Endothelial cell of umbilical vein (primary cell): ENCODE data around the gene GTF2H2C. TPM values are rescaled to one million over a fixed set of nuclear protein-coding genes. Genes with fewer than 3 reads are reported as not detected.
"Not testable (repeated sequence)": the region's sequence is repeated elsewhere in the genome, so short reads cannot be mapped to it uniquely, and the experiment has no call there.

Source experiments
- BruUV-seq: library from RNA; stranded (reverse); fragments of 400-500 nt; replicated peaks from 2 replicates; lab custom pipeline; 2021; lab: Mats Ljungman, UMichigan
- CTCF ChIA-PET: fragments of 300-600, 350-600 bp; sonication (Branson Sonifier 250); formaldehyde crosslinking; loops from one replicate; lab custom pipeline; 2021; ENCODE audit warnings: antibody characterized with exemption, inconsistent platforms; lab: Charles Lee
- POLR2A ChIA-PET: fragments of 300-600, 350-600 bp; sonication (Branson Sonifier 250); formaldehyde crosslinking; loops from one replicate; lab custom pipeline; 2021; ENCODE audit warnings: antibody characterized with exemption, inconsistent platforms; lab: Charles Lee
- DNase-seq: peaks from one replicate; pipeline ENCODE4 v3.0.0-alpha.2; 2011; ENCODE audit warnings: low read depth, low spot score
- FAIRE-seq: peaks from 2 replicates; lab custom pipeline; 2011; peaks lifted over from hg19 to GRCh38; lab: Jason Lieb, UNC
- H2AFZ ChIP-seq: 2 replicates; pipeline ENCODE4 v1.6.0; 2012; ENCODE audit warnings: low read depth, low read length, control low read depth, inconsistent platforms
- H3K27ac ChIP-seq: 2 replicates; pipeline ENCODE4 v1.5.1; 2011; ENCODE audit warnings: low read depth, mild to moderate bottlenecking, control low read depth, low read length, moderate library complexity; ENCODE audit not compliant: insufficient read depth
- H3K27me3 ChIP-seq, 2 experiments: 2 replicates each; pipeline versions ENCODE4 v1.6.0 to v1.6.1; 2011; ENCODE audit warnings: low read length in 2 of 2, mixed read lengths in 1 of 2; ENCODE audit not compliant: control insufficient read depth in 2 of 2, insufficient read depth in 2 of 2
- H3K36me3 ChIP-seq, 2 experiments: 2 replicates in 1 of 2; 3 replicates in 1 of 2; pipeline ENCODE4 v1.5.1; 2011; ENCODE audit warnings: low read length in 2 of 2, mild to moderate bottlenecking in 1 of 2, moderate library complexity in 1 of 2; ENCODE audit not compliant: control insufficient read depth in 2 of 2, insufficient read depth in 2 of 2; ENCODE audit errors: extremely low read depth in 1 of 2
- H3K4me1 ChIP-seq: 3 replicates; pipeline ENCODE4 v1.5.1; 2011; ENCODE audit warnings: mild to moderate bottlenecking, low read length; ENCODE audit not compliant: control insufficient read depth, insufficient read depth; ENCODE audit errors: extremely low read depth
- H3K4me2 ChIP-seq: 2 replicates; pipeline ENCODE4 v1.6.1; 2011; ENCODE audit warnings: low read length, control low read depth, mixed read lengths; ENCODE audit not compliant: insufficient read depth
- H3K4me3 ChIP-seq, 3 experiments: fragments of 200-600 bp in 1 of 3; sonication (generic), shearing (Covaris generic) in 1 of 3; replicated peaks in 1 of 3; 2 replicates each; pipeline ENCODE4 v1.5.1; 2011 to 2016; ENCODE audit warnings: control low read depth in 3 of 3, low read length in 3 of 3, mild to moderate bottlenecking in 2 of 3, inconsistent platforms in 1 of 3, low read depth in 1 of 3, moderate library complexity in 1 of 3; ENCODE audit not compliant: insufficient read depth in 1 of 3
- H3K79me2 ChIP-seq: 2 replicates; pipeline ENCODE4 v1.6.0; 2012; ENCODE audit warnings: low read length, inconsistent platforms; ENCODE audit not compliant: control insufficient read depth, insufficient read depth
- H3K9ac ChIP-seq: replicated peaks from 2 replicates; pipeline ENCODE3; 2011; ENCODE audit warnings: low read length, control low read depth; ENCODE audit not compliant: insufficient read depth; ENCODE audit errors: extremely low read depth
- H3K9me1 ChIP-seq: replicated peaks from 3 replicates; pipeline ENCODE4 v1.6.0; 2011; ENCODE audit warnings: mild to moderate bottlenecking, low read length; ENCODE audit not compliant: control insufficient read depth, insufficient read depth; ENCODE audit errors: extremely low read depth
- H3K9me3 ChIP-seq: replicated peaks from 2 replicates; pipeline ENCODE4 v1.5.1; 2012; ENCODE audit warnings: low read length, inconsistent platforms; ENCODE audit not compliant: control insufficient read depth, insufficient read depth
- H4K20me1 ChIP-seq: replicated peaks from 2 replicates; pipeline ENCODE3; 2011; ENCODE audit warnings: mild to moderate bottlenecking, low read length; ENCODE audit not compliant: control insufficient read depth, insufficient read depth; ENCODE audit errors: extremely low read depth
- dilution Hi-C: fragments of 300-500 bp; cut with MboI; formaldehyde crosslinking; loops from one replicate; pipeline ENCODE4 v1.15.0; 2019; ENCODE audit warnings: low sequenced_read_pairs; ENCODE audit not compliant: extremely low pct_ligation_motif_present
- intact Hi-C: fragments of 100-400 bp; cut with micrococcal nuclease; formaldehyde crosslinking; loops from one replicate; pipeline ENCODE4 v1.10.0; 2022
- polyA plus RNA-seq, 4 experiments: library from polyadenylated mRNA; depleted of rRNA in 3 of 4; stranded (reverse) in 3 of 4; unstranded in 1 of 4; fragments of >200 nt; gene quantifications; 2 replicates each; pipeline versions ENCODE4 v1.2.1 to v1.2.3, GENCODE V29; 2011 to 2012; ENCODE audit warnings: missing spikeins in 1 of 4
- small RNA-seq: library from RNA; depleted of rRNA; stranded (forward); fragments of <200 nt; gene quantifications from one replicate; pipeline ENCODE3, GENCODE V24; 2012; ENCODE audit warnings: low replicate concordance, low read depth; ENCODE audit not compliant: insufficient read depth, insufficient read length
- total RNA-seq: library from RNA; stranded (reverse); gene quantifications from 2 replicates; pipeline ENCODE4 v1.2.3, GENCODE V29; 2021

Gene GTF2H2C
- total and polyA plus RNA-seq, 2 donors (not counting 3 experiments of a cell fraction or from before 2014, with no cell fraction given), result 9.9 to 28.9 TPM

DNA sequence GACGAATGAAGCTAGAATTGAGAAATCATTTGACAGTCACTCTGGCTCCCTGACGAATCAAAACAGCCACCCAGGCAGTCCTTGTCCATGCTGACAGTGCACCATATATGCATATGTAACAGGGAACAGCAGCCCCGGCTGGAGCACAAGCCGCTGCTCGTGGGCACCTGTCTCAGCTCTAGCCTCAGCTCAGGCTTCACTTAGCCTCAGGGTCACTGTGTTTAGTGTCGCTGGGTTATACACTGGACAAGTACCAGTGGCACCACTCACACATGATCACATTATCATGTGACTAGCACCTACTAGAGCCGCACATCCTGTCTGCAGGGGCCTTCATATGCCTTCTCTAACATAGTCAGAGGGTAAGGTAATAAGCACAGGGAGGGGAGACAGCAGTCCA, 54.9 kb downstream of the GTF2H2C start:
- H3K79me2 ChIP-seq, FAIRE-seq, intact Hi-C loops, H3K4me3 ChIP-seq, H3K9me1 ChIP-seq, H3K4me1 ChIP-seq, DNase-seq, H2AFZ ChIP-seq, CTCF ChIA-PET, H3K36me3 ChIP-seq, H3K27me3 ChIP-seq, dilution Hi-C loops, POLR2A ChIA-PET, H3K9ac ChIP-seq, H3K9me3 ChIP-seq, H4K20me1 ChIP-seq, H3K27ac ChIP-seq, H3K4me2 ChIP-seq, BruUV-seq: not testable (repeated sequence)

DNA sequence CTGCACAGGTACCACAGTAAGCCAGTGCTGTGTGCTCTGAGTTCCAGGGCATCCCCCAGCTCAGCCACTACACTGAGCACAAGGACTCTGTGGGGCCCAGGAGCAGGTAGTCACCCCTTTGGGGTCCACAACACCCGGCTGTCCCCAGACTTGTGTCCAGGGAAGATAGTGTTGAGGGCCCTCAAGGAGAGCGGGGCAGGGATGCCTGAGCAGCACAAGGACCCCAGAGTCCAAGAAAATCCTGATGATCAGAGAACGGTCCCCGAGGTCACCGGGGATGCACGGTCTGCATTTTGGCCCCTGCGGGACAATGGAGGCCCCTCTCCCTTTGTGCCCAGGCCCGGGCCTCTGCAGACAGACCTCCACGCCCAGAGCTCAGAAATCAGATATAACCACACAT, 71.9 kb downstream of the GTF2H2C start:
- POLR2A ChIA-PET, FAIRE-seq, H3K27me3 ChIP-seq, dilution Hi-C loops, H3K36me3 ChIP-seq, H3K27ac ChIP-seq, H3K4me1 ChIP-seq, H4K20me1 ChIP-seq, H3K9me1 ChIP-seq, DNase-seq, intact Hi-C loops, H3K79me2 ChIP-seq, H3K9ac ChIP-seq, H3K9me3 ChIP-seq, BruUV-seq, CTCF ChIA-PET, H3K4me3 ChIP-seq, H2AFZ ChIP-seq, H3K4me2 ChIP-seq: not testable (repeated sequence)

Small RNA genes within 50 kb of the gene (small RNA-seq; reads per million reads assigned to genes)
- gene RNU6-724P, result not detected

Other genes starting within 250 kb of the GTF2H2C start
- gene CCDC125, start 227.4 kb upstream of the GTF2H2C start, total RNA-seq, result 5.3 and 6.2 TPM in 2 replicates
- gene CCDC125, start 227.4 kb upstream of the GTF2H2C start, polyA plus RNA-seq, result 1.1 and 1.5 TPM in 2 replicates
- gene AK6, start 190.7 kb upstream of the GTF2H2C start, total RNA-seq, result 30.1 and 37.0 TPM in 2 replicates
- gene AK6, start 190.7 kb upstream of the GTF2H2C start, polyA plus RNA-seq, result 6.6 and 13.2 TPM in 2 replicates
- 67.6 and 67.8 TPM in 2 replicates for gene TAF9, start 190.7 kb upstream of the GTF2H2C start, total RNA-seq
- gene TAF9, start 190.7 kb upstream of the GTF2H2C start, polyA plus RNA-seq, result 84.8 and 94.2 TPM in 2 replicates
- 18.4 and 21.9 TPM in 2 replicates for gene RAD17, start 190.4 kb upstream of the GTF2H2C start, total RNA-seq
- gene RAD17, start 190.4 kb upstream of the GTF2H2C start, polyA plus RNA-seq, result 9.5 and 10.1 TPM in 2 replicates
- gene MARVELD2, start 145.1 kb upstream of the GTF2H2C start, total RNA-seq, result 6.7 and 7.1 TPM in 2 replicates
- 5.3 and 5.7 TPM in 2 replicates for gene MARVELD2, start 145.1 kb upstream of the GTF2H2C start, polyA plus RNA-seq
- 18.2 and 22.3 TPM in 2 replicates for gene OCLN, start 67.4 kb upstream of the GTF2H2C start, total RNA-seq
- gene OCLN, start 67.4 kb upstream of the GTF2H2C start, polyA plus RNA-seq, result 9.6 and 11.2 TPM in 2 replicates